Activated naive CD4-positive, alpha-beta T cell treated with anti-CD3 and anti-CD28 coated beads for 36 hours (primary cell): ENCODE measurements around the gene DNM3. TPM values are rescaled to one million over a fixed set of nuclear protein-coding genes. Genes with fewer than 3 reads are reported as not detected.

Source experiments
- CTCF ChIA-PET: fragments of 350-600 bp; sonication (Branson Sonifier 250); formaldehyde crosslinking; loops from one replicate; lab custom pipeline; 2021; ENCODE audit warnings: antibody characterized with exemption; lab: Charles Lee
- DNase-seq: peaks from one replicate; pipeline ENCODE4 v3.0.0-alpha.2; 2020
- H3K27ac Mint-ChIP-seq: one replicate; pipeline ENCODE4 v1.8.0; 2021; ENCODE audit warnings: mild to moderate bottlenecking, mixed read lengths
- H3K27me3 Mint-ChIP-seq: one replicate; pipeline ENCODE4 v1.8.0; 2021; ENCODE audit warnings: low read depth, mixed read lengths
- H3K36me3 Mint-ChIP-seq: one replicate; pipeline ENCODE4 v1.8.0; 2021; ENCODE audit warnings: low read depth, mixed read lengths
- H3K4me1 Mint-ChIP-seq: one replicate; pipeline ENCODE4 v1.8.0; 2021; ENCODE audit warnings: low read depth, mixed read lengths
- H3K4me3 Mint-ChIP-seq: one replicate; pipeline ENCODE4 v1.8.0; 2021; ENCODE audit warnings: mild to moderate bottlenecking, moderate library complexity, mixed read lengths
- H3K9me3 Mint-ChIP-seq: one replicate; pipeline ENCODE4 v1.8.0; 2021; ENCODE audit warnings: mixed read lengths
- intact Hi-C: fragments of 100-400 bp; cut with micrococcal nuclease; formaldehyde crosslinking; loops from one replicate; pipeline ENCODE4 v1.15.1; 2023
- total RNA-seq, 2 experiments: library from RNA; stranded (reverse); gene quantifications; one replicate each; pipeline ENCODE4 v1.2.3, GENCODE V29; 2021

Gene DNM3
- total RNA-seq, 2 experiments from 2014 or later: 0.96 to 0.98 TPM

- no peaks in the 10 kb centered on the region for H3K27me3 Mint-ChIP-seq
- H3K4me3 Mint-ChIP-seq: no peak overlapping the region
- no peak overlapping the region for H3K27ac Mint-ChIP-seq
- H3K9me3 Mint-ChIP-seq: no peaks in the 10 kb centered on the region
- peaks cover 8% of the 10 kb centered on the region for H3K4me1 Mint-ChIP-seq
- intact Hi-C loops: no loop called here
- CTCF ChIA-PET: no interaction called here
- no peak for DNase-seq
- H3K36me3 Mint-ChIP-seq: no peaks in the 10 kb centered on the region
Observed at GRCh38 chr1:172139196-172139595, 297.9 kb downstream of the DNM3 start.

GRCh38 chr1:172140072-172140471 lies 298.8 kb downstream of the DNM3 start:
- peaks cover 6% of the 10 kb centered on the region for H3K4me1 Mint-ChIP-seq
- H3K27ac Mint-ChIP-seq: no peak overlapping the region
- intact Hi-C loops: no loop called here
- H3K4me3 Mint-ChIP-seq: no peak overlapping the region
- CTCF ChIA-PET: no interaction called here
- no peak for DNase-seq
- no peaks in the 10 kb centered on the region for H3K27me3 Mint-ChIP-seq
- no peaks in the 10 kb centered on the region for H3K9me3 Mint-ChIP-seq
- no peaks in the 10 kb centered on the region for H3K36me3 Mint-ChIP-seq

- Mint-ChIP-seq H3K36me3 (no peaks in the 10 kb centered on the region), H3K4me3 (no peak overlapping the region), H3K4me1 (peaks cover 11% of the 10 kb centered on the region), H3K27ac (no peak overlapping the region), H3K27me3 (no peaks in the 10 kb centered on the region), H3K9me3 (no peaks in the 10 kb centered on the region)
- DNase-seq: no peak
- CTCF ChIA-PET: no interaction called here
- intact Hi-C loops: no loop called here
Observed at GRCh38 chr1:172140591-172140990, 299.3 kb downstream of the DNM3 start.

GRCh38 chr1:172141341-172141881 lies 300.1 kb downstream of the DNM3 start:
- Mint-ChIP-seq H3K9me3 (no peaks in the 10 kb centered on the region), H3K27me3 (no peaks in the 10 kb centered on the region), H3K4me1 (peaks cover 16% of the 10 kb centered on the region), H3K4me3 (no peak overlapping the region), H3K36me3 (no peaks in the 10 kb centered on the region), H3K27ac (no peak overlapping the region)
- DNase-seq: no peak
- intact Hi-C loops: no loop called here
- CTCF ChIA-PET: no interaction called here

- Mint-ChIP-seq H3K36me3 (no peaks in the 10 kb centered on the region), H3K27ac (no peak overlapping the region), H3K4me3 (no peak overlapping the region), H3K27me3 (no peaks in the 10 kb centered on the region), H3K4me1 (peaks cover 20% of the 10 kb centered on the region), H3K9me3 (no peaks in the 10 kb centered on the region)
- intact Hi-C loops: no loop called here
- no peak for DNase-seq
- CTCF ChIA-PET: interaction anchor here (0.9 to 1.4 kb wide), 2 partner anchors 40 to 257 kb away, joined by 3 to 6 read pairs; no protein-coding TSS in a partner anchor
Observed at GRCh38 chr1:172142324-172142723, 301.0 kb downstream of the DNM3 start.

- no peak for DNase-seq
- H3K27me3 Mint-ChIP-seq: no peaks in the 10 kb centered on the region
- no peak overlapping the region for H3K4me3 Mint-ChIP-seq
- H3K27ac Mint-ChIP-seq: no peak overlapping the region
- intact Hi-C loops: no loop called here
- CTCF ChIA-PET: interaction anchor here (1.4 kb wide), 1 partner anchor 39 kb away, joined by 6 read pairs; no protein-coding TSS in a partner anchor
- peaks cover 20% of the 10 kb centered on the region for H3K4me1 Mint-ChIP-seq
- no peaks in the 10 kb centered on the region for H3K9me3 Mint-ChIP-seq
- no peaks in the 10 kb centered on the region for H3K36me3 Mint-ChIP-seq
Observed at GRCh38 chr1:172143384-172144055, 302.2 kb downstream of the DNM3 start.

GRCh38 chr1:172144445-172145061 lies 303.3 kb downstream of the DNM3 start:
- no peak for DNase-seq
- Mint-ChIP-seq H3K4me1 (peaks cover 20% of the 10 kb centered on the region), H3K36me3 (no peaks in the 10 kb centered on the region), H3K27ac (no peak overlapping the region), H3K9me3 (no peaks in the 10 kb centered on the region), H3K4me3 (no peak overlapping the region), H3K27me3 (no peaks in the 10 kb centered on the region)
- intact Hi-C loops: no loop called here
- CTCF ChIA-PET: interaction anchor here (0.9 kb wide), 1 partner anchor 214 kb away, joined by 3 read pairs; no protein-coding TSS in a partner anchor

- H3K27ac Mint-ChIP-seq: no peak overlapping the region
- peaks cover 20% of the 10 kb centered on the region for H3K4me1 Mint-ChIP-seq
- CTCF ChIA-PET: interaction anchor here (0.7 to 1.5 kb wide), 3 partner anchors 11 to 213 kb away, joined by 3 read pairs; no protein-coding TSS in a partner anchor
- H3K4me3 Mint-ChIP-seq: no peak overlapping the region
- H3K9me3 Mint-ChIP-seq: no peaks in the 10 kb centered on the region
- no peak for DNase-seq
- intact Hi-C loops: no loop called here
- no peaks in the 10 kb centered on the region for H3K36me3 Mint-ChIP-seq
- H3K27me3 Mint-ChIP-seq: no peaks in the 10 kb centered on the region
Observed at GRCh38 chr1:172145231-172145651, 303.9 kb downstream of the DNM3 start.

GRCh38 chr1:172145656-172146055 lies 304.4 kb downstream of the DNM3 start:
- no peak for DNase-seq
- intact Hi-C loops: no loop called here
- Mint-ChIP-seq H3K4me3 (no peak overlapping the region), H3K4me1 (peaks cover 20% of the 10 kb centered on the region), H3K27me3 (no peaks in the 10 kb centered on the region), H3K9me3 (no peaks in the 10 kb centered on the region), H3K27ac (no peak overlapping the region), H3K36me3 (no peaks in the 10 kb centered on the region)
- CTCF ChIA-PET: interaction anchor here (0.7 to 1.5 kb wide), 3 partner anchors 10 to 213 kb away, joined by 3 read pairs; no protein-coding TSS in a partner anchor

- Mint-ChIP-seq H3K27ac (no peak overlapping the region), H3K27me3 (no peaks in the 10 kb centered on the region), H3K36me3 (no peaks in the 10 kb centered on the region), H3K4me3 (no peak overlapping the region), H3K4me1 (peaks cover 20% of the 10 kb centered on the region), H3K9me3 (no peaks in the 10 kb centered on the region)
- intact Hi-C loops: no loop called here
- CTCF ChIA-PET: interaction anchor here (1.5 kb wide), 1 partner anchor 9 kb away, joined by 3 read pairs; no protein-coding TSS in a partner anchor
- DNase-seq: no peak
Observed at GRCh38 chr1:172146141-172146850, 305.0 kb downstream of the DNM3 start.

GRCh38 chr1:172147541-172147940 lies 306.2 kb downstream of the DNM3 start:
- no peak overlapping the region for H3K27ac Mint-ChIP-seq
- no peaks in the 10 kb centered on the region for H3K9me3 Mint-ChIP-seq
- no peaks in the 10 kb centered on the region for H3K36me3 Mint-ChIP-seq
- intact Hi-C loops: no loop called here
- H3K4me3 Mint-ChIP-seq: no peak overlapping the region
- no peak for DNase-seq
- peaks cover 20% of the 10 kb centered on the region for H3K4me1 Mint-ChIP-seq
- no peaks in the 10 kb centered on the region for H3K27me3 Mint-ChIP-seq
- CTCF ChIA-PET: interaction anchor here (0.6 kb wide), 1 partner anchor 65 kb away, joined by 3 read pairs; no protein-coding TSS in a partner anchor

- no peak overlapping the region for H3K27ac Mint-ChIP-seq
- no peak for DNase-seq
- H3K9me3 Mint-ChIP-seq: no peaks in the 10 kb centered on the region
- peaks cover 20% of the 10 kb centered on the region for H3K4me1 Mint-ChIP-seq
- no peak overlapping the region for H3K4me3 Mint-ChIP-seq
- no peaks in the 10 kb centered on the region for H3K36me3 Mint-ChIP-seq
- intact Hi-C loops: no loop called here
- CTCF ChIA-PET: interaction anchor here (0.6 to 0.8 kb wide), 4 partner anchors 65 to 295 kb away, joined by 3 read pairs; partner anchors contain the start of gene PIGC
- no peaks in the 10 kb centered on the region for H3K27me3 Mint-ChIP-seq
Observed at GRCh38 chr1:172148213-172148612, 306.9 kb downstream of the DNM3 start.
